Measurements from ENCODE around the gene SMG6.

DNA sequence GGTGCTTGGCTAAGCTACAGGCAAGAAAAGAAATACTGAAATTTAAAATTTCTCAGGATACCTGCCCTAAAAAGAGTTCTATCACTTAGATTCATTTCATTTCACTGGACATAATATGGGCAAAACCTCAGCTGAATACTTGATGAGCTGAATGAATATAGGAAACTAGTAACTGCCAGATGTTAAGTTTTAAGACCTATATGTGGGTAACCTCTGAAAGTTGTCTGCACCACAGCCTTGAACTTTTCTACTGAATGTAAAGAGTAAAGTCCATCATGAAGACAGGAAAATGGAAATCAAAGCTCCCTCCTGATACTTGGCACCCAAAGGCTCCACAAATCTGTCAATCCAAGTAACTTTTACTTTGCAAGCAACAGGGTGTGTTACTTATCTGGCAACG, 197.9 kb downstream of the SMG6 start:
- no peak for TF ChIP-seq GATA2 (IDR thresholded peaks at IDR 0.05; ENCODE audit: low read depth, low read length)
- TF ChIP-seq GATA3 (IDR thresholded peaks at IDR 0.05; ENCODE audit: low read depth, low read length) = no peak

Measured in SH-SY5Y (cell line).